HepG2 (cell line): ENCODE results near the gene FAM118B. TPM values are rescaled to one million over a fixed set of nuclear protein-coding genes. Genes with fewer than 3 reads are reported as not detected.

Source experiments
- CBX1 ChIP-seq: IDR thresholded peaks from one replicate; pipeline ENCODE4 v1.6.1; 2016; ENCODE audit warnings: antibody characterized with exemption, low read depth
- CCAR2 ChIP-seq: fragments of 200-400 bp; formaldehyde crosslinking; optimal IDR thresholded peaks from 2 replicates; pipeline ENCODE3; 2018; ENCODE audit warnings: low read depth, mild to moderate bottlenecking, low read length, moderate library complexity
- ETV6 ChIP-seq: sonication (generic); formaldehyde crosslinking; conservative IDR thresholded peaks from 2 replicates; pipeline ENCODE4 v1.4.0; 2020; ENCODE audit warnings: missing genetic modification reagents
- HDAC2 ChIP-seq: sonication (generic); formaldehyde crosslinking; IDR thresholded peaks from 2 replicates; pipeline ENCODE4 v1.4.0; 2020; ENCODE audit warnings: missing genetic modification reagents
- HDAC6 ChIP-seq: fragments of 200-600 bp; sonication (generic); IDR thresholded peaks from 2 replicates; pipeline ENCODE4 v1.7.0; 2017; ENCODE audit warnings: mild to moderate bottlenecking, antibody characterized with exemption, low read length, low read depth
- MBD4 ChIP-seq: IDR thresholded peaks from 2 replicates; pipeline ENCODE4 v1.6.1; 2012; ENCODE audit warnings: low read length, inconsistent platforms, borderline replicate concordance
- NRL ChIP-seq: sonication (generic); formaldehyde crosslinking; IDR thresholded peaks from 2 replicates; pipeline ENCODE4 v1.5.0; 2020; ENCODE audit warnings: missing genetic modification reagents, mild to moderate bottlenecking, moderate library complexity, borderline replicate concordance
- SMC3 ChIP-seq: IDR thresholded peaks from 2 replicates; pipeline ENCODE4 v1.6.1; 2011; ENCODE audit warnings: low read length, improper control_type of control experiment
- ZFP90 ChIP-seq: sonication (generic); formaldehyde crosslinking; IDR thresholded peaks from 2 replicates; pipeline ENCODE4 v1.8.0; 2022; ENCODE audit warnings: missing genetic modification reagents, mild to moderate bottlenecking, inconsistent platforms, borderline replicate concordance
- ZFYVE20 ChIP-seq: sonication (generic); formaldehyde crosslinking; IDR thresholded peaks from 2 replicates; pipeline ENCODE4 v1.8.0; 2023; ENCODE audit warnings: low read depth, mild to moderate bottlenecking, moderate library complexity, missing genetic modification reagents, borderline replicate concordance
- ZNF10 ChIP-seq: sonication (generic); formaldehyde crosslinking; IDR thresholded peaks from 2 replicates; pipeline ENCODE4 v1.4.0; 2020; ENCODE audit warnings: mild to moderate bottlenecking, low read depth, missing genetic modification reagents, borderline replicate concordance
- ZNF430 ChIP-seq: sonication (generic); formaldehyde crosslinking; IDR thresholded peaks from 2 replicates; pipeline ENCODE4 v1.9.0; 2021; ENCODE audit warnings: mild to moderate bottlenecking, missing genetic modification reagents
- polyA plus RNA-seq, 8 experiments: library from polyadenylated mRNA; depleted of rRNA in 3 of 8; stranded (reverse) in 7 of 8; unstranded in 1 of 8; fragments of >200 nt; fragmentation: Illumina TruSeq in 4 of 8; extraction: Trizol in 4 of 8; gene quantifications; 2 replicates each; pipeline versions ENCODE4 v1.2.1 to v1.2.3, GENCODE V29; 2011 to 2016; ENCODE audit warnings: low read depth in 4 of 8, missing spikeins in 1 of 8, mixed read lengths in 1 of 8; ENCODE audit not compliant: insufficient read depth in 1 of 8
- total RNA-seq, 5 experiments: library from RNA; depleted of rRNA; stranded (reverse); fragments of >200 nt; fragmentation: Illumina TruSeq; extraction: Trizol; gene quantifications; 2 replicates each; pipeline ENCODE4 v1.2.3, GENCODE V29; 2016; ENCODE audit warnings: low read depth in 1 of 5
- TF ChIP-seq, protein P1 (sequence below): IDR thresholded peaks from 2 replicates; pipeline ENCODE4 v1.6.1; 2016; ENCODE audit warnings: missing genetic modification reagents, missing compliant biosample characterization
- TF ChIP-seq, protein P2 (sequence below): sonication (generic); formaldehyde crosslinking; IDR thresholded peaks from 2 replicates; pipeline ENCODE4 v1.9.0; 2021; ENCODE audit warnings: missing genetic modification reagents, borderline replicate concordance
- TF ChIP-seq, protein P3 (sequence below): sonication (generic); formaldehyde crosslinking; IDR thresholded peaks from 2 replicates; pipeline ENCODE4 v1.5.0; 2020; ENCODE audit warnings: missing genetic modification reagents
- TF ChIP-seq, protein P4 (sequence below): sonication (generic); formaldehyde crosslinking; IDR thresholded peaks from 2 replicates; pipeline ENCODE4 v1.4.0; 2020; ENCODE audit warnings: missing genetic modification reagents
- TF ChIP-seq, protein P5 (sequence below): sonication (generic); formaldehyde crosslinking; IDR thresholded peaks from 2 replicates; pipeline ENCODE4 v1.4.0; 2020; ENCODE audit warnings: missing genetic modification reagents
- TF ChIP-seq, protein P6 (sequence below): IDR thresholded peaks from 2 replicates; pipeline ENCODE4 v1.6.1; 2016; ENCODE audit warnings: mild to moderate bottlenecking, missing biosample characterization, missing genetic modification reagents
- TF ChIP-seq, protein P7 (sequence below): sonication (generic); formaldehyde crosslinking; IDR thresholded peaks from 2 replicates; pipeline ENCODE4 v1.4.0; 2020; ENCODE audit warnings: missing genetic modification reagents
- TF ChIP-seq, protein P8 (sequence below): sonication (generic); formaldehyde crosslinking; IDR thresholded peaks from 2 replicates; pipeline ENCODE4 v1.8.0; 2022; ENCODE audit warnings: missing genetic modification reagents, low read depth, mild to moderate bottlenecking, borderline replicate concordance

The FAM118B gene
- total and polyA plus RNA-seq, 2 of the 13 experiments (the other 11 are each of a cell fraction or from before 2014, with no cell fraction given), result 10.2 to 25.7 TPM

DNA sequence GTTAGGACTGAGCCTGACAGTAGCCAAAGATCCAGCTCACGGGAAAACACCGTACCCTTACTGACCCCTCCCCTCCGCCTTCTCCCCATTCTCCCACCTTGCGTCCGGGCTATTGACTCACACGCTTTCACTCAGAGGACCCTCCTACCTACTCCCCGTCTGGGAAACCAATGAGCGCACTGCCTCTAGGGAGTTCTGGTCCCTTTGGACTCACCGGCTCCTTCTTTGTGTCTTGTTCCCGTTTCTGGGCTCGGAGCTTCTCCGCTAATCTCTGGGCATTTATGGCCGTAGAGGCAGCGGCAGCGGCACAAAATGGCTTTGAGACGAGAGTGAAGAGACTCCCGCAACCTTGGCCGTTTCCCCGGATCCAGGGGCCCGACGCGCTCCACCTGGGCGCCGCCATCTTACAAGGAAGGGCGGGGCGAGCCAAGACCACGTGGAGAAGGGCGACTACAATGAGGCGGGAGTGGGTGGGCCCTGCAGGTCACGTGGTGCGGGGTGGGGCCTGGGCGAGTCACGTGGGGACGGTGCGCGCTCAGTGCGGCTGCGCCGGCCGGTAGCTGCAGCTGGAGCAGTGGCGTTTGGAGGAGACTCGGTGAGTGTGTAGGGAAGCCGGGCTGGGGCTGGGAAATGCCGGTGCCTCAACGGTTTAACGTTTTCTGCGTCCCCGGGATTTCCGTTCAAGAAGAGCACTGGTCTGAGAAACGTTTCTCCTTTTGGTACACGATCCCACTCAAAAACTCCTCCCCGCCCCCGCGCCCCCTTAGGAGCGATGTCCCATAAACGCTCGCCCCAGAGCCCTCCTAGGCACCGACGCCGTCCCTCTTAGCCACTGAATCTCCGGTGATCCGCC, at the start of gene FAM118B, which contains the start of gene RPUSD4 (continued):
- TF ChIP-seq, protein P1, sequence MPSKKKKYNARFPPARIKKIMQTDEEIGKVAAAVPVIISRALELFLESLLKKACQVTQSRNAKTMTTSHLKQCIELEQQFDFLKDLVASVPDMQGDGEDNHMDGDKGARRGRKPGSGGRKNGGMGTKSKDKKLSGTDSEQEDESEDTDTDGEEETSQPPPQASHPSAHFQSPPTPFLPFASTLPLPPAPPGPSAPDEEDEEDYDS (CRISPR knock-in tag), result peak; percentile 91
- TF ChIP-seq MBD4 (no peak), SMC3 (no peak), CBX1 (peak; percentile 36), HDAC6 (no peak), ZFP90 (CRISPR knock-in tag) (peak; percentile 73; the same call in 1 of the 2 replicates), ZNF430 (CRISPR knock-in tag) (0 out of 2 replicates have a peak, but pooled peaks have one; percentile 84), NRL (CRISPR knock-in tag) (peak; percentile 61; the same call in 1 of the 2 replicates), ZFYVE20 (CRISPR knock-in tag) (no peak), CCAR2 (no peak), ETV6 (no peak), HDAC2 (CRISPR knock-in tag) (peak; percentile 66; the same call in 1 of the 2 replicates), ZNF10 (CRISPR knock-in tag) (no peak)
- TF ChIP-seq, protein P2, sequence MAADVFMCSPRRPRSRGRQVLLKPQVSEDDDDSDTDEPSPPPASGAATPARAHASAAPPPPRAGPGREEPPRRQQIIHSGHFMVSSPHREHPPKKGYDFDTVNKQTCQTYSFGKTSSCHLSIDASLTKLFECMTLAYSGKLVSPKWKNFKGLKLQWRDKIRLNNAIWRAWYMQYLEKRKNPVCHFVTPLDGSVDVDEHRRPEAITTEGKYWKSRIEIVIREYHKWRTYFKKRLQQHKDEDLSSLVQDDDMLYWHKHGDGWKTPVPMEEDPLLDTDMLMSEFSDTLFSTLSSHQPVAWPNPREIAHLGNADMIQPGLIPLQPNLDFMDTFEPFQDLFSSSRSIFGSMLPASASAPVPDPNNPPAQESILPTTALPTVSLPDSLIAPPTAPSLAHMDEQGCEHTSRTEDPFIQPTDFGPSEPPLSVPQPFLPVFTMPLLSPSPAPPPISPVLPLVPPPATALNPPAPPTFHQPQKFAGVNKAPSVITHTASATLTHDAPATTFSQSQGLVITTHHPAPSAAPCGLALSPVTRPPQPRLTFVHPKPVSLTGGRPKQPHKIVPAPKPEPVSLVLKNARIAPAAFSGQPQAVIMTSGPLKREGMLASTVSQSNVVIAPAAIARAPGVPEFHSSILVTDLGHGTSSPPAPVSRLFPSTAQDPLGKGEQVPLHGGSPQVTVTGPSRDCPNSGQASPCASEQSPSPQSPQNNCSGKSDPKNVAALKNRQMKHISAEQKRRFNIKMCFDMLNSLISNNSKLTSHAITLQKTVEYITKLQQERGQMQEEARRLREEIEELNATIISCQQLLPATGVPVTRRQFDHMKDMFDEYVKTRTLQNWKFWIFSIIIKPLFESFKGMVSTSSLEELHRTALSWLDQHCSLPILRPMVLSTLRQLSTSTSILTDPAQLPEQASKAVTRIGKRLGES (CRISPR knock-in tag), result 0 out of 2 replicates have a peak, but pooled peaks have one; percentile 55
- TF ChIP-seq, protein P3, sequence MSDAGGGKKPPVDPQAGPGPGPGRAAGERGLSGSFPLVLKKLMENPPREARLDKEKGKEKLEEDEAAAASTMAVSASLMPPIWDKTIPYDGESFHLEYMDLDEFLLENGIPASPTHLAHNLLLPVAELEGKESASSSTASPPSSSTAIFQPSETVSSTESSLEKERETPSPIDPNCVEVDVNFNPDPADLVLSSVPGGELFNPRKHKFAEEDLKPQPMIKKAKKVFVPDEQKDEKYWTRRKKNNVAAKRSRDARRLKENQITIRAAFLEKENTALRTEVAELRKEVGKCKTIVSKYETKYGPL, result no peak
- TF ChIP-seq, protein P4, sequence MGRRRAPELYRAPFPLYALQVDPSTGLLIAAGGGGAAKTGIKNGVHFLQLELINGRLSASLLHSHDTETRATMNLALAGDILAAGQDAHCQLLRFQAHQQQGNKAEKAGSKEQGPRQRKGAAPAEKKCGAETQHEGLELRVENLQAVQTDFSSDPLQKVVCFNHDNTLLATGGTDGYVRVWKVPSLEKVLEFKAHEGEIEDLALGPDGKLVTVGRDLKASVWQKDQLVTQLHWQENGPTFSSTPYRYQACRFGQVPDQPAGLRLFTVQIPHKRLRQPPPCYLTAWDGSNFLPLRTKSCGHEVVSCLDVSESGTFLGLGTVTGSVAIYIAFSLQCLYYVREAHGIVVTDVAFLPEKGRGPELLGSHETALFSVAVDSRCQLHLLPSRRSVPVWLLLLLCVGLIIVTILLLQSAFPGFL, result no peak
- TF ChIP-seq, protein P5, sequence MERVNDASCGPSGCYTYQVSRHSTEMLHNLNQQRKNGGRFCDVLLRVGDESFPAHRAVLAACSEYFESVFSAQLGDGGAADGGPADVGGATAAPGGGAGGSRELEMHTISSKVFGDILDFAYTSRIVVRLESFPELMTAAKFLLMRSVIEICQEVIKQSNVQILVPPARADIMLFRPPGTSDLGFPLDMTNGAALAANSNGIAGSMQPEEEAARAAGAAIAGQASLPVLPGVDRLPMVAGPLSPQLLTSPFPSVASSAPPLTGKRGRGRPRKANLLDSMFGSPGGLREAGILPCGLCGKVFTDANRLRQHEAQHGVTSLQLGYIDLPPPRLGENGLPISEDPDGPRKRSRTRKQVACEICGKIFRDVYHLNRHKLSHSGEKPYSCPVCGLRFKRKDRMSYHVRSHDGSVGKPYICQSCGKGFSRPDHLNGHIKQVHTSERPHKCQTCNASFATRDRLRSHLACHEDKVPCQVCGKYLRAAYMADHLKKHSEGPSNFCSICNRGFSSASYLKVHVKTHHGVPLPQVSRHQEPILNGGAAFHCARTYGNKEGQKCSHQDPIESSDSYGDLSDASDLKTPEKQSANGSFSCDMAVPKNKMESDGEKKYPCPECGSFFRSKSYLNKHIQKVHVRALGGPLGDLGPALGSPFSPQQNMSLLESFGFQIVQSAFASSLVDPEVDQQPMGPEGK, result no peak; the same call in 1 of the 2 replicates
- TF ChIP-seq, protein P6, sequence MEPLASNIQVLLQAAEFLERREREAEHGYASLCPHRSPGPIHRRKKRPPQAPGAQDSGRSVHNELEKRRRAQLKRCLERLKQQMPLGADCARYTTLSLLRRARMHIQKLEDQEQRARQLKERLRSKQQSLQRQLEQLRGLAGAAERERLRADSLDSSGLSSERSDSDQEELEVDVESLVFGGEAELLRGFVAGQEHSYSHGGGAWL (CRISPR knock-in tag), result peak; percentile 93
- TF ChIP-seq, protein P7, sequence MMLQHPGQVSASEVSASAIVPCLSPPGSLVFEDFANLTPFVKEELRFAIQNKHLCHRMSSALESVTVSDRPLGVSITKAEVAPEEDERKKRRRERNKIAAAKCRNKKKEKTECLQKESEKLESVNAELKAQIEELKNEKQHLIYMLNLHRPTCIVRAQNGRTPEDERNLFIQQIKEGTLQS (CRISPR knock-in tag), result no peak
- TF ChIP-seq, protein P8, sequence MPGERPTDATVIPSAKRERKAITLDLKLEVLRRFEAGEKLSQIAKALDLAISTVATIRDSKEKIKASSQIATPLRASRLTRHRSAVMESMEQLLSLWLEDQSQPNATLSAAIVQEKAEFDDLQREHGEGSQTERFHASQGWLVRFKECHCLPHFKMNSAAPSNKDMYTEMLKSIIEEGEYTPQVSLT (CRISPR knock-in tag), result no peak
